ENCODE data around the gene CDH13.

CDH13 gene

DNA sequence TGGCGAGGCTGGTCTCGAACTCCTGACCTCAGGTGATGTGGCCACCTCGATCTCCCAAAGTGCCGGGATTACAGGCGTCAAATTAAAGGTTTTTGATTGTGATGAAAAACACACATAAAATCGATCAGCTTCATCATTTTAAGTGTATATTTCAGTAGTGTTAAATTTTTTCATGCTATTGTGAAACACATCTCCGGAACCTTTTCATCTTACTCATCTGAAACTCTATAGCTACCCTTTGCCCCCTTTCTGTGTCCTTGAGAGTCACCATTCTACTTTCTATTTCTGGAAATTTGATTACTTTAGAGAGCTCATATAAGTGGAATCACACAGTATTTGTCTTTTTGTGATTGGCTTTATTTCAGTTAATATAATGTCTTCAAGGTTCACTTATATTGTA lies 702.7 kb downstream of the CDH13 start:
- WGBS = 75% methylated on average over 4 of the region's 7 CpGs
- Histone ChIP-seq H3K4me2 (ENCODE audit: low read length, poor library complexity, severe bottlenecking) (no peak overlapping the region), H3K9ac (ENCODE audit: low read length) (no peak overlapping the region), H2BK120ac (ENCODE audit: low read depth, low read length) (no peak overlapping the region), H2BK5ac (ENCODE audit: low read depth, low read length, poor library complexity, severe bottlenecking) (no peak overlapping the region), H2BK15ac (ENCODE audit: low read depth, poor library complexity, severe bottlenecking) (no peak overlapping the region), H3K9me3 (ENCODE audit: control insufficient read depth, low read length) (no peaks in the 10 kb centered on the region), H4K91ac (ENCODE audit: low read length) (no peak overlapping the region), H4K8ac (ENCODE audit: low read length) (no peak overlapping the region), H2AFZ (ENCODE audit: low read depth, low read length) (no peak overlapping the region), H3K27ac (ENCODE audit: low read length, poor library complexity, severe bottlenecking) (no peak overlapping the region), H3K79me1 (replicated peaks; ENCODE audit: low read length, poor library complexity, severe bottlenecking) (no peaks in the 10 kb centered on the region), H3K23ac (ENCODE audit: low read length in 2 of 2) (no peak overlapping the region), H3K4me3 (ENCODE audit: insufficient read depth in 1 of 2, low read depth in 1 of 2, low read length in 2 of 2) (no peak overlapping the region), H3K14ac (ENCODE audit: low read length in 2 of 2) (no peak overlapping the region), H3K36me3 (ENCODE audit: control insufficient read depth in 1 of 2, insufficient read depth in 2 of 2, low read depth in 1 of 2, low read length in 2 of 2) (no peaks in the 10 kb centered on the region), H3K18ac (ENCODE audit: low read depth in 1 of 2, low read length in 2 of 2) (no peak overlapping the region), H2AK5ac (ENCODE audit: low read length, severe bottlenecking) (no peak overlapping the region), H3K4me1 (ENCODE audit: control insufficient read depth, insufficient read depth, low read depth, low read length) (no peaks in the 10 kb centered on the region), H3K4ac (ENCODE audit: low read depth in 1 of 2, low read length in 2 of 2) (no peak overlapping the region), H3K27me3 (ENCODE audit: control insufficient read depth in 1 of 2, insufficient read depth in 1 of 2, low read length in 2 of 2) (no peaks in the 10 kb centered on the region), H2BK12ac (ENCODE audit: low read length in 2 of 2) (no peak overlapping the region)
- DNase-seq = no peak

DNA sequence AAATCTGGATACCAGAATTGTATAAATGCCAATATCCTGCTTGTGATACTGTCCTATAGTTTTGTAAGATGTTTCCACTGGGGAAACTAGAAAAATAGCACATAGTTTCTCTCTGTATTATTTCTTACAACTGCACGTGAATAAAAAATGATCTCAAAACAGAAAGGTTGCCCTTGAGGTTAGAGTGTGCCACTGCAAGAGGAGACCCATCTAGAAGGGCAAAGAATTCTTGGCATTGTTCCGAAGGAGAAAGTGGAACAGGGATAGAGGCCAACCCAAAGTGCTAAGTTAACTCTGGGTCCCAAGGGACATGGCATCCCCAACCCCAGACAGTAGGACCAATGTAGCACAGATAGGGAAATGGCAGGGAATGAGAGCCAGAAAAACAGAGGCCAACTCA lies 703.5 kb downstream of the CDH13 start:
- Histone ChIP-seq H3K27ac (ENCODE audit: low read length, poor library complexity, severe bottlenecking) (no peak overlapping the region), H2AFZ (ENCODE audit: low read depth, low read length) (no peak overlapping the region), H2BK12ac (ENCODE audit: low read length in 2 of 2) (no peak overlapping the region), H3K4me2 (ENCODE audit: low read length, poor library complexity, severe bottlenecking) (no peak overlapping the region), H2BK120ac (ENCODE audit: low read depth, low read length) (no peak overlapping the region), H3K4me3 (ENCODE audit: insufficient read depth in 1 of 2, low read depth in 1 of 2, low read length in 2 of 2) (no peak overlapping the region), H4K91ac (ENCODE audit: low read length) (no peak overlapping the region), H3K4ac (ENCODE audit: low read depth in 1 of 2, low read length in 2 of 2) (no peak overlapping the region), H3K79me1 (replicated peaks; ENCODE audit: low read length, poor library complexity, severe bottlenecking) (no peaks in the 10 kb centered on the region), H3K4me1 (ENCODE audit: control insufficient read depth, insufficient read depth, low read depth, low read length) (no peaks in the 10 kb centered on the region), H3K18ac (ENCODE audit: low read depth in 1 of 2, low read length in 2 of 2) (no peak overlapping the region), H2AK5ac (ENCODE audit: low read length, severe bottlenecking) (no peak overlapping the region), H2BK15ac (ENCODE audit: low read depth, poor library complexity, severe bottlenecking) (no peak overlapping the region), H3K27me3 (ENCODE audit: control insufficient read depth in 1 of 2, insufficient read depth in 1 of 2, low read length in 2 of 2) (no peaks in the 10 kb centered on the region), H3K9me3 (ENCODE audit: control insufficient read depth, low read length) (no peaks in the 10 kb centered on the region), H3K14ac (ENCODE audit: low read length in 2 of 2) (no peak overlapping the region), H3K9ac (ENCODE audit: low read length) (no peak overlapping the region), H2BK5ac (ENCODE audit: low read depth, low read length, poor library complexity, severe bottlenecking) (no peak overlapping the region), H3K23ac (ENCODE audit: low read length in 2 of 2) (no peak overlapping the region), H3K36me3 (ENCODE audit: control insufficient read depth in 1 of 2, insufficient read depth in 2 of 2, low read depth in 1 of 2, low read length in 2 of 2) (no peaks in the 10 kb centered on the region), H4K8ac (ENCODE audit: low read length) (no peak overlapping the region)
- WGBS = 75% methylated on average over 2 of the region's 2 CpGs
- no peak for DNase-seq

DNA sequence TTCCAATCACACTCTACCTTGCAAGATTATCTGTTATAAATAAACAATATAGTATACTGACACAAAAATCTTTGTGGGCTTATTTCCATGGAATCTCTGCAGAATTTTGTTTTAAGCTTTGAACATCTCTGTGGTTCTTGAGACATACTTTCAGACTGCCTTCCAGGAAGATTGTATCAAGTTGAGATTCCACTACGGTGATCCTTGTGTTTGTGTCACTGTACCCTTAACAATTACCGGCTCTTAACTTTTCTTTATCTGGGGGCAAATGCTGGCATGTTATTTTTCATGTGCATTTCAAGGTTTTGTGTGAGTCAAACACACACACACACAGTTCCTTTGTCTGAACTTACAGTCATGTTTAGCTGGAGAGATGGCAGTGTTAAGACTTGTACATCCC lies 708.3 kb downstream of the CDH13 start:
- Histone ChIP-seq H3K14ac (ENCODE audit: low read length in 2 of 2) (no peak overlapping the region), H3K18ac (ENCODE audit: low read depth in 1 of 2, low read length in 2 of 2) (no peak overlapping the region), H2BK15ac (ENCODE audit: low read depth, poor library complexity, severe bottlenecking) (no peak overlapping the region), H2BK5ac (ENCODE audit: low read depth, low read length, poor library complexity, severe bottlenecking) (no peak overlapping the region), H2BK120ac (ENCODE audit: low read depth, low read length) (no peak overlapping the region), H3K79me1 (replicated peaks; ENCODE audit: low read length, poor library complexity, severe bottlenecking) (no peaks in the 10 kb centered on the region), H3K9me3 (ENCODE audit: control insufficient read depth, low read length) (no peaks in the 10 kb centered on the region), H3K27ac (ENCODE audit: low read length, poor library complexity, severe bottlenecking) (no peak overlapping the region), H3K27me3 (ENCODE audit: control insufficient read depth in 1 of 2, insufficient read depth in 1 of 2, low read length in 2 of 2) (no peaks in the 10 kb centered on the region), H3K23ac (ENCODE audit: low read length in 2 of 2) (no peak overlapping the region), H3K4me2 (ENCODE audit: low read length, poor library complexity, severe bottlenecking) (no peak overlapping the region), H2AK5ac (ENCODE audit: low read length, severe bottlenecking) (no peak overlapping the region), H4K91ac (ENCODE audit: low read length) (no peak overlapping the region), H2BK12ac (ENCODE audit: low read length in 2 of 2) (no peak overlapping the region), H3K9ac (ENCODE audit: low read length) (no peak overlapping the region), H3K4me1 (ENCODE audit: control insufficient read depth, insufficient read depth, low read depth, low read length) (peaks cover 2% of the 10 kb centered on the region), H3K36me3 (ENCODE audit: control insufficient read depth in 1 of 2, insufficient read depth in 2 of 2, low read depth in 1 of 2, low read length in 2 of 2) (no peaks in the 10 kb centered on the region), H2AFZ (ENCODE audit: low read depth, low read length) (no peak overlapping the region), H3K4ac (ENCODE audit: low read depth in 1 of 2, low read length in 2 of 2) (no peak overlapping the region), H3K4me3 (ENCODE audit: insufficient read depth in 1 of 2, low read depth in 1 of 2, low read length in 2 of 2) (no peak overlapping the region), H4K8ac (ENCODE audit: low read length) (no peak overlapping the region)
- DNase-seq = no peak
- WGBS = 100% methylated on average over 1 of the region's 2 CpGs

DNA sequence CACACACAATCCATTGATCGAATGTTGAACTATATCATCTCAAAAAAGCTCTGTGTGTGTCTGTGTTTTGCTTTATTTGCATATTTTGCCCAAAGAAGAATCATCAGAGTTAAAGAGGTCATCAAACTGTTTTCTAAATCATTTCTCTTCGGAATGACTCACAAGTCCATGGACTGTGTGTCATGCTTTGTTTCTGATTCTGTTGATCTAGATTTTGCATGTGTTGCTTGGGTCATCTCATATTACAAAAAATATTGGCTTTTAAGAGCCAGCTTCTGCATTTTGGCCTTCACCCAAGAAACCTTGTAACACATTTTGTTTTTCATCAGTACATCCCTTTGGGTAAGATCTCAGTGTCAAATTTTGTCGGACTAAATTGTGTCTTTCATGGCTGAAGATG lies 709.8 kb downstream of the CDH13 start:
- no peak overlapping the region for H3K27ac ChIP-seq (ENCODE audit: low read length, poor library complexity, severe bottlenecking)
- 84% methylated on average over 2 of the region's 3 CpGs for WGBS

More for the DNA sequence above, 709.8 kb downstream of the CDH13 start:
- peak; percentile 35 for DNase-seq
- Histone ChIP-seq H2BK15ac (ENCODE audit: low read depth, poor library complexity, severe bottlenecking) (no peak overlapping the region), H3K36me3 (ENCODE audit: control insufficient read depth in 1 of 2, insufficient read depth in 2 of 2, low read depth in 1 of 2, low read length in 2 of 2) (no peaks in the 10 kb centered on the region), H4K8ac (ENCODE audit: low read length) (no peak overlapping the region), H3K4ac (ENCODE audit: low read depth in 1 of 2, low read length in 2 of 2) (no peak overlapping the region), H3K79me1 (replicated peaks; ENCODE audit: low read length, poor library complexity, severe bottlenecking) (no peaks in the 10 kb centered on the region), H3K27me3 (ENCODE audit: control insufficient read depth in 1 of 2, insufficient read depth in 1 of 2, low read length in 2 of 2) (no peaks in the 10 kb centered on the region), H3K14ac (ENCODE audit: low read length in 2 of 2) (no peak overlapping the region), H2AK5ac (ENCODE audit: low read length, severe bottlenecking) (no peak overlapping the region), H3K4me2 (ENCODE audit: low read length, poor library complexity, severe bottlenecking) (no peak overlapping the region), H4K91ac (ENCODE audit: low read length) (no peak overlapping the region), H3K4me1 (ENCODE audit: control insufficient read depth, insufficient read depth, low read depth, low read length) (peaks cover 2% of the 10 kb centered on the region), H2AFZ (ENCODE audit: low read depth, low read length) (no peak overlapping the region), H3K4me3 (ENCODE audit: insufficient read depth in 1 of 2, low read depth in 1 of 2, low read length in 2 of 2) (no peak overlapping the region), H2BK120ac (ENCODE audit: low read depth, low read length) (no peak overlapping the region), H3K23ac (ENCODE audit: low read length in 2 of 2) (no peak overlapping the region), H2BK12ac (ENCODE audit: low read length in 2 of 2) (no peak overlapping the region), H3K9me3 (ENCODE audit: control insufficient read depth, low read length) (no peaks in the 10 kb centered on the region), H3K9ac (ENCODE audit: low read length) (peak overlapping the region; percentile 52), H3K18ac (ENCODE audit: low read depth in 1 of 2, low read length in 2 of 2) (no peak overlapping the region), H2BK5ac (ENCODE audit: low read depth, low read length, poor library complexity, severe bottlenecking) (no peak overlapping the region)
